GM18502 (cell line): ENCODE measurements around the gene COL23A1.
"Not testable (repeated sequence)": the region's sequence is repeated elsewhere in the genome, so short reads cannot be mapped to it uniquely, and the experiment has no call there.

Source experiments
- ATAC-seq: cut with Tn5 transposase; IDR thresholded peaks from one replicate; pipeline ENCODE4 v1.9.1; 2021; ENCODE audit warnings: mild to moderate bottlenecking; ENCODE audit not compliant: unreplicated experiment, poor library complexity

Gene COL23A1

DNA sequence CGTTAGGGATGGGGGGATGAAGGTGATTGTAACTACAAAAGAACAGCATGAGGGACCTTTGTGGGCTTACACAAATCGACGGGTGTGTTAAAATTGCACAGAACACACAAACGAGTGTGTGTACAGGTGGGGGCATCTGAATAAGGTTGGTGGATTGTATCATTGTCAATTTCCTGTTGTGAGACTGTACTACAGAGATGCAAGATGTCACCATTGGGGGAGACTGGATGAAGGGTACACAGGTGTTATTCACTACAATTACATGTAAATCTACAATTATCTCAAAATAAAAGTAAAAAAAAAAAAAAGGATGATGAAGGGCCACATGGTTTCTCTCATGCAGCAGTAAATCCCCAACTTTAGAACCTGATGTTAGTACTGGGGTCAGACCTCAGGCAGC is 326.1 kb downstream of the COL23A1 start:
- no peak for ATAC-seq

DNA sequence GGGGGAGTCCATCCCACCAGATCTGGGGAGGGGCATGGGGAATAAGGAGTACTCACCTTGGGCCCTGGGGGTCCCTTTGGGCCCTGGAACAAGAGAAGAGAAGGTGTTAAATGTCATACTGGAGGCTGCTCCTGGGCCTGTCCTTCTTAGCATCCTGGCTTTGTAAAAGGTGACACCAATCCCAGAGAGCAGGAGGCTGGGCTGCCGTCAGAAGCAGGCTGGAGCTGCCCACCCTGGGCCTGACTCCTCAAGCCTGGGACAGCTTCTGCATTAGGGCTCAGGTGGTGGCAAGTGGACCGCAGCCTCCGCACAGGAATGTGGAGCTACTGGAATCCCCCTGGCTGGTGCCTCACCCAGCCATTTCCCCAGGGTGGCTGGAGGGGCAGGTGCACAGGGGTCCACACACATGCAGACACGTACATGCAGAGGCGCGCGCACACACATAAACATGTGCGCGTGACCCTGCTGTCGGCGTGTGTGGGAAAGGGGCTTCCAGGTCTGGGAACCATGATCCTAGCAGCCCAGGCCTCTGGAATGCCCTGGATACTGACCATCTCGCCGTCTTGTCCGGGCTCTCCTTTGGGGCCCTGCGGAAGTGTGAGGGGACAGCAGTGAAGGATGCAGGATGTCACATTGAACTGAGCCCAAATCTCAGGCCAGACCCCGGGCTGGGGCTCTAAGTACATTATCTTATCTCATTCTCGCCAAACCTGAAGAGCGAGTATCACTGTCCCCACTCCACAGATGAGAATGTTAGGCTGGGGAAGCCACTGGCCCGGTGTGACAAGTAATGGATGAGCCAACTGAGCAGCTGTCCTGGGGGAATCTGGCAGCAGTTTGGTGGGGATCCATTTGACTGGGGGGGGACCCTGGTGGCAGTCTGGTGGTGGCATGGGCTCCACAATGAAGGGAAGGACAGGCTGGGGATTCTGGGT is 328.3 kb downstream of the COL23A1 start:
- ATAC-seq: no peak

DNA sequence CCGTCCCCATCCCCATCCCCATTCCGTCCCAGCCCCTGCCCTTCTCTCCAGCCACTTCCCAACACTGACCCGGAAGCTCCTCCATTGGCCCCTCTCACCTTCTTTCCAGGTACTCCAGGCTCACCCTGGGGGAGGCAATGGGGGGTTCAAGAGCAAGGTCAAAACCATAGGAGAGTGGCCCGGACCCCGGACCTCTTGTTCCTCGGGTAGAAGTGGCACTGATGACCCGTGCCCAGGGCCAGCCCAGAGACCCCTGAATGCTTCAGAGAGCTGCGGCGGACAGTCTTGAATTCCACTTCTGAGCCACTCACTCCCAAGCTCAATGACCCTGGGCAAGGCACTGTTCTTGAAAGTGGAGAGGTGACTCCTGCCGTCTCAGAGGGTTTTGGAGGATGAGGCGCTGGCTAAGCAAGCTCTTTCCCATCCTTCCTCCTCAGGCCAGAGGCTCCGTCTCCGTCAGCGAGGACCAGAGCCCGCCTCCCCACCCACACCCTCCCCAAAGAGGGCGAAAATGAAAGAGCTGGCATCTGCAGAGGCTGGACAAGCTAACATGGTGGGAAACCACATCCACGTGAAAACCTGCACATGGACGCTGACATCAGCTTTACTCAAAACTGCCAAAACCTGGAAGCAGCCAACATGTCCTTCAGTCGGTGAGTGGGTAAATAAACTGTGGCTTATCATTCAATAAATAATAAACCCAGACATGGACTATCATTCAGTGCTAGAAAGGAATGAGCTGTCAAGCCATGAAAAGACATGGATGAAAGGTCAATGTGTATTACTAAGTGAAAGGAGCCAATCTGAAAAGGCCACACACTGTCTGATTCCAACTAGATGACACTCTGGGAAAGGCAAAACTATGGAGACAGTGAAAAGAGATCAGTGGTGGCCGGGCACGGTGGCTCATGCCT is 330.3 kb downstream of the COL23A1 start:
- ATAC-seq: no peak

DNA sequence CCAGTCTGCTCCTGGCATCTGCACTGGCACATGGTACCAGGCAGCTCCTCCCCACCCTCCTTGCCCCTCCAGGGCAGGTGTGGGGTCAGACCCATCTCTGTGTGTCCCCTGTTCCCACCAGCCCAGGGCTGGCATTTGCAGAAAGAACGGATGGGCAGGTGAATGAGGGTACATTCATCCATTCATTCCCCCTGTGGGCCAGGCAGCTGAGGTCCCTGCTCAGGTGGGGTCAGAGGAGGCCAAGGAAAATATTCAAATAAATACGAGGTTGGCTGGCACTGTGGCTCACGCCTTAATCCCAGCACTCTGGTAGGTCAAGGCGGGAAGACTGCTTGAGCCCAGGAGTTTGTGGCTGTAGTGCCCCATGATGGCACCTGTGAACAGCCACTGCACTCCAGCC is 332.5 kb downstream of the COL23A1 start:
- no peak for ATAC-seq

DNA sequence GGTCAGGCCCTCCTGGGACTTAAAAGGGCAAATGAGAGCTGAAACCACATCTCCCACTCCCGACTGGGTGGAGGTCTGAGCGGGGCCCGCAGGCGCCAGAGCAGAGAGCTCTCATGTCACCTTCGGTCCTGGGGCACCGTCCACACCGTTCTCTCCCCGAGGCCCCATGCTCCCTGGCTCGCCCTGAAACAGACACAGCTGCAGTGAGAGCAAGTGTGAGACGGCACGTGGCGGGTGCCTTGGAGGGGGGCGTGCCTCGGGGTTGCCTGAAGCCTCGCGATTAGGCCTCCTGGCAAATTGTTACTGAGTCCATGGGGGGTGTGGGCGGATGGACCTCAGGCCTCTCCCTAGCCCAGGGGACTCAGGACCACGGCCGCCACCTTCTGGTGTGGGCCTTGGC is 333.4 kb downstream of the COL23A1 start:
- ATAC-seq: no peak

DNA sequence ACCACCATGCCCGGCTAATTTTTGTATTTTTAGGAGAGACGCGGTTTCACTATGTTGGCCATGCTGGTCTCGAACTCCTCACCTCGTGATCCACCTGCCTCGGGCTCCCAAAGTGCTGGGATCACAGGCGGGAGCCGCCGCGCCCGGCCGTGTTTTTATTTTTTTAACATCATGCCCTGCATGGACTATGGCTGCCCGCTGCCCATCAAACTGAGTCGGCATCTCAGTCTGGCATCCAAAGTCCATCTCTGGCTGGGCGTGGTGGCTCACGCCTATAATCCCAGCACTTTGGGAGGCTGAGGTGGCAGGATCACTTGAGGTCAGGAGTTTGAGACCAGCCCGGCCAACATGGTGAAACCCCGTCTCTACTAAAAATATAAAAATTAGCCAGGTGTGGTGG is 336.6 kb downstream of the COL23A1 start:
- not testable (repeated sequence) for ATAC-seq

DNA sequence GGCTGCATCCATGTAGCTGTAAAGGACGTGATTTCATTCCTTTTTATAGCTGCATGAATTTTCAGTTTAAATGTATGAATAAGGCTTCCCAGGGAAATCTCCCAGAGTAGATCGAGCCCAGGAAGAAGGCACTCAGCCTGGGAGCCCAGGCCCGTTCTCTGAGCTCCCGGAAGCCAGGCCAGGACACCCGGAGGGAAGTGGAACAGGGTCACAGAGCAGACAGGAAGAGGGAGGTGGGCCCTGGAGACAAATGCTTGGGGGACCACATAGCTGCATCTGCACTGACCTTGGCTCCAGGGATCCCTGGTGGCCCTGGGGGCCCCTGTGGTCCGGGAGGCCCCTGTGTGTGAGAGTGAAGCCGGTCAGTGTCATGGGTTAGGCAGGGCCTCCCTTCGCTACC is 337.9 kb downstream of the COL23A1 start:
- ATAC-seq: no peak

DNA sequence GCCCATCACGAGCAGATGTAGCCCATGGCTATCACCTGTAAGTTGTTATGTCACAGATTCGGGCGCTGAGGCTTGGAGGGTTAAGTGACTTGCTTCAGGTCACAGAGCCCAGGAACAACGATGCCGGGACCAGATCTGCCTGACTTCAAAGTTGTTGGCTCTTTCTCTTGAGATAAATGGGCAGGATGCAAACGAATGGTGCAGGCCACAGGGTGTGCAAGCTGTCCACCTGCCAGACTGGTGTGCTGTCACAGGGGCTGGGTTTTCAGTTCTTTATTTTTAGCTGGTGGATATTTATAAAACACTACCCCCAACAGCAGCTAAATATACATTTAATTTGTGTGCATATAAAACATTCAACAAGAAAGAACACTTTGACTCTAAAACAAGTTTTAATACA is 339.9 kb downstream of the COL23A1 start:
- ATAC-seq: no peak

DNA sequence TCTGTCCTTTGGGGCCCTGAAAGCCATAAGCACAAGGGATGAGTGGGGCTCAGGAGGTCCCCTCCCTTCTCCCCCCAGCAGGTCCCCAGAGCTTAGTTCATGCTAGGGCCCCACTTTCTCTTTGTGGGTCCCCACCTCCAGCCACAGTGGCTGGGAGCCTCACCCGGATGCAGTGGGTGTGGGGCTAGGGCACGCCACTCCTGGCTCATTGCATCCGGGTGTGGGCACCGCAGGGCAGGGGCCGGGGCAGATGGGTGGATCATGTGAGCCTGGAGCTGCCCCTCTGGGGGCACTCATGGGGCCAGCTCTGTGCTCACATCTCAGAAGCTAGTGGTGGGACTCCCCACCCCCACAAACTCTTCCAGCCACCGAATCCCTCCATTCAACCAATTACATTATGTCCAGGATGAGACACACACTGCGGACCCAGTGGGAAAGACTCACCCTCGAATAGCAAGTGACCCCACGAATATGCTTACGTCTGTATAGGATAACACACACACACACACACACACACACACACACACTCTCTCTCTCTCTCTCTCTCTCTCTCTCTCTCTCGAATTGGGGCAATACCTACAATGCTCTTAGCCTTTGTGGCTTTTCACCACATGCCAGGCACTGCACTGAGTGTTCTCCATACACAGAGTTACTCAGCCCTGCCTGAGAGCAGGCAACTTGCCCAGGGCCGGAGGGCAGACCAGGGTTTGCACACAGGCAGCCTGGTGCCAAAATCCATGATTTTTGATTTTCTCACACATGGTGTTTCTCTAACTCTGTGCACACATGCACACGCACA is 340.8 kb downstream of the COL23A1 start:
- ATAC-seq: no peak

DNA sequence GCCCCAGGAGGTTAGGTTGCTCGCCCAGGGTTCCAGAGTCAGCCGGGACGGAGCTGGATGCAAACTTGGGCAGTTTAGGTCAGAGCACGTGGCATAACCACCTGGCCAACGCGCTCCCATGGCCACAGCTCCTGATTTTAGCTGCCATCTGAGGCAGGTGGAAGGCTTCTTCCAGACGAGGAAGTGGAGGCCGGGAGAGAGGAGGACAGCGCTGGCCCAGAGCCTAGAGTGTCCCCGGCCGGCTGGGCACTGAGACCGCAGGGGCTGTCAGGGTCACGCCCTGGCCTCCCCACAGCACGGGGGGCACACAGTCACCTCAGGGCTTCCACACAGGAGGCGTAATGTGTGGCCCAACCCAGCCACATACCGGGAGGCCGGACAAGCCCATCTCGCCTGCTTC is 341.4 kb downstream of the COL23A1 start:
- ATAC-seq: no peak

DNA sequence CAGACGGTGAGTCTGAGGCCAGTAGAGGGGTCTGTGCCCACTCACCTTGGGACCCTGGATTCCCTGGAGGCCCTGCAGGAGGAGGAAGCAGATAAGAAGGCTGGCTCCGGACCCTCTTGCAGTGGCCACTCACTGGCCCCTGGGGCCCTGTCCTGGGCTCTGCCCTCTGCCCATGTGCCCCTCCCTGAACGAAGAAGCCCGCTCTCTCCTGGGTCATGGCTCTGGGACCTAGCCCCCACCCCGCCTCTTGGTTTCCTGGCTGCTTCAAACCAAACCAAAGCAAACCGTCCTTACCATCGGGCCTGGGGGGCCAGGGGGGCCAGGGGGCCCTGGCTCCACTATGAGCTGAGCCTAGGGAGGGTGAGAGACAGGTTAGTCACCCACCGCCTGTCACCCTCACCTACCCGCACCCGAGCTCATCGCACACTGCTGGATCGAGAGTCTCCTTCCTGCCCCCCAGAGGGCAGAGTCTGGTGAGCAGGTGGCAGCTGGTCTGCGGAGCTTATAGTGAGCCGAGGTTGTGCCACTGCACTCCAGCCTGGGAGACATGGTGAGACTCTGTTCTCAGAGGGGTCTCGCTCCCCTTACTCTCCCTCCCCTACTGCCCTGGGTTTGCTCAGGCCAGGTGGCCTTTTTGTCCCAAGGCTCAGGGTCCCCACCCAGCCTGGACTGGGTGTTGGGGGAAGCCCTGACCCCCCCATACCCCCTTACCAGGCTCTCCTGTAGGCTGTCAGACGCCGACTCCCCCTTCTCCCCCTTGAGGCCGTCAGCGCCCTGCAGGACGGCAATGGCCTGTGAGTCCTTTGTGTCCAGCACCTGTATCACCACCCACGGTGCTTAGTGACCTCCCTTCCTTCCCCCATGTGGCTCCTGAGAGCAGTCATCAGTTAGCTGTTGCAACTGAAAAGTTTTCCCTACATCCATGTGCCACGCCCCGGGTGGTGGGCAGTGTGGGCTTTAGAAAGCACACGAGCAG is 342.4 kb downstream of the COL23A1 start:
- no peak for ATAC-seq

DNA sequence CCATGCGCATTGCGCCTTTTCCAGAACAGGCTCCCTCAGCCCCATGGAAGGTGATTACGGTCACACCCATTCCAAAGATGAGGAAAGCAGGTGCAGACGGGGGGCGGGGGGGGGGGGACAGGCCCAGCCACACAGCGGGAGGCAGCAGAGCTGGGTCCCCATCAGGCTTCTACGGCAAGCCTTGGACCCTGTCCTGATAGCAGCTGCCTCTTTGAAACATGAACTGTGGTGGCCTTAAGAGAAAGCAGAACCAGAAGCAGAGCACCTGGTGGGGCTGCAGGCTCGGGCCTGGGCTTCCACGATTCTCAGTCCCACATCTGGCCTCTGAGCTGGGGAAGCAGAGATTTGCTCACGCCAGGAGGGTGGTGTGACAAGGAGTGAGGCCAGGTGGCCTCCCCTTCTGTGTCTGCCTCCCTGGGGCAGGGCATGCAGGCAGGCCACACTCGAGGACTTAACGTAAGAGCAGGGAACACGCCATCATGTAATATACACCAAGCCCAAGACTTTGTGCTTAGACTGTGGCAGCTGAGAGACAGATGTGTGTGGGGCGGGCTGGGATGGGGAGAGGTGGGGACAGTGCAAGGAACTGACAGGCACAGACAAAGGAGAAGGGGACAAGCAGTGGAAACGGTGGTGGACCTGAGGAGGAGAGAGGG is 343.4 kb downstream of the COL23A1 start:
- no peak for ATAC-seq

DNA sequence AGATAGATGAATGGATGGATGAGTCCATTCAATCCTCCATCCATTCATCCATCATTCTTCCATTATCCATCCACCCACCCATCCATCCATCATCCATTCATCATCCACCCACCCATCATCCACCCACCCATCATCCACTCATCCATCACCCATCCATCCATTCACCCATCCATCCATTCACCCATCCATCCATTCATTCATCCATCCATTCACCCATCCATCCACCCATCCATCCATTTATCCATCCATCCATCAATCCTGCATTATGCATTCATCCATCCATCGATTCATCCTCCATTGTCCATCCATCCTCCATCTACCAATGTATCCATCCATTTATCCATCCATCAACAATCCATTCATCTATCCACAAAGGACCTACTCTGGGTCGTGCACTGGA is 344.8 kb downstream of the COL23A1 start:
- no peak for ATAC-seq

DNA sequence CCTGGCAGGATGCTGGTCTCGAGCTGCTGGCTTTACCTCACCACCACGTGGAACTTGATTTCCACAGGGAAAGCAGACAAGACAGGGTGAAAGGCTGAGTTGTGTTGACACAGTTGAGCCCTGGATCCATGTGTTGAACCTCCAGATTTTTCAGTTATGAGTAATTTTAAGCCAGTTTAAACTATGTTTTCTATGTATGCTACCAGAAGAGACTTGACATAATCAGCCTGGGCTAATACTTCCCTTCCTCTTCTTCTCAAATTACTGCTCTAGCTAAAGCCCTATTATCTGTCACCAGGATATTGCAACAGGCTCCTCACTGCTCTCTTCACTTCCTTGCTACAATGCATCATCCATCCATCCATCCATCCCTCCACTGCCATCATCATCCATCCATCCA is 345.6 kb downstream of the COL23A1 start:
- no peak for ATAC-seq

DNA sequence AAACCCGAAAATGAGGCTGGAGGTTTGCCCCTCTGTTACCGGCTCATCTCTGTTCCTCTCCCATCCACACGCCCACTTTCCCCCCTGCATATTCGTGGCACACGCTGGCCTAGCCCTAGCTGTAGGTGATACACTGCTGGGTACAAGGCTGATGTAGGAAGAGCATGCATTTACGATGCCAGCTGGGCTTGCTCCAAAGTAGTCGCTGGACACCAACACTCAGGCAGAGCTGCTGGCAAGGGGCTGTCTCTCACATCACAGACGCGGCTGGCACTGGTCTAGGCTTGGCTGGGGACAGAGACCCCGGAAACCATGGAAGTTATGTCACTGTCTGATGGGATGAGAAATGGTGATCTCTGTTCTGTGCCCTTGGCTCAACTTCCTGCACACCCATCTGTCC is 347.8 kb downstream of the COL23A1 start:
- no peak for ATAC-seq

DNA sequence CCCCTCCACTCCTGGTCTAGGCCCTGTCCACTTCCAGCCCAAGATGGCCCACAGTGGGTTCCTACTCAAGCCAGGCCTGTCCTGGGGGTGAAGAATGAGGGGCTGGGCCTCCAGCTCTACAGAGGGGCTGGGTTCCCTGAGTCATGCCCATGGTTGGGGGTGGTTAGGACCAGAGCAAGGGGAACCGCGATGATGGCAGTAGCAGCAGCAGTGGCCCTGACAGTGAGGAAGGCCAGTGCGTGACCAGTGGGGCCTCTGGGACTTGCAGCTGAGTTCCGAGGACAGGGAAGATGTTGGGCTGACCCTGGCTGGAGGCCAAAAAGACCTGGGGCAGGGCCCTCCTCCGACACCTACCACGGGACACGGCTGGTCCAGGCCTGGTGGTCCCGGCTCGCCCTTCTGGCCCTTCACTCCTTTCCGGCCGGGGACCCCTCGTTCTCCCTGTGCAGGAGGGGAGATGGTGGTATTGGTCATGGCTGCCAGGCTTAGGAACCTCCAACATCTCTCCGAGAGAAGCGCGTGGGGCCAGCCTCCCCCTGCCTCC is 348.4 kb downstream of the COL23A1 start:
- ATAC-seq: no peak

DNA sequence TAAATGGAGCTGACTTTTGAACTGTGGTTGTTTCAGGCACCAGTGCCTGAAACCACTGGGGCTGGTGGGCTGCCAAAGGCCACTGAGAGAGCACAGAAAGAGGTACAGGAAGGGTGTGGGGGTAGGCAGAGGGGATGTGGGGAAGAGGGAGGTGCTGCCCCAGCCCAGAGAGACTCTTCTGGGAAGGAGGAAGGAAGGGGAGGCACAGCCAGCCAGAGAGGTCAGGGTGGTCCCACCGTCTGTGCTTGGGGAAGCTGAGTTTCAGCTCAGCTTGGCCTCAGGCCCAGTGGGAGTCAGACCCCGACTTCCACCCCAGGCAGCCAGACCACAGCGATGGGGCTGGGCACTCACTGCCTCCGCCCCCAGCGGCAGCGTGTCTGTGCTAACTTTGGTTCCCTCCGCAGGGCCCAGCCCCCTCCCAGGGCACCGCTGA is 348.9 kb downstream of the COL23A1 start:
- ATAC-seq: no peak

DNA sequence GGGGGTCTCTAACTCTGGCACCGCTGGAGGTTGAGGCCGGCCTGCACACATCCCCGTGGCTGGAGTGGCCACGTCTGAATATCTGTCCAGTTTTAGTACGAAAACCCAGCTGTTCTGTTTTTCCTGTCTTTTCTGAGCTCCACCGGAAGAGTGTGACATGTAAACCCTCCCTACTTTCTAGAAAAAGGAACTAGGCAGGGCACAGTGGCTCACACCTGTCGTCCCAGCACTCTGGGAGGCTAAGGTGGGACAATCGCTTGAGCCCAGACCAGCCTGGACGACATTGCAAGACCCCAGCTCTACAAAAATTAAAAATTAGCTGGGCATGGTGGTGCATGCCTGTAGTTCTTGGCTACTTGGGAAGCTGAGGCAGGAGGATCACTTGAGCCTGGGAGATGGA is 349.4 kb downstream of the COL23A1 start:
- ATAC-seq: no peak

DNA sequence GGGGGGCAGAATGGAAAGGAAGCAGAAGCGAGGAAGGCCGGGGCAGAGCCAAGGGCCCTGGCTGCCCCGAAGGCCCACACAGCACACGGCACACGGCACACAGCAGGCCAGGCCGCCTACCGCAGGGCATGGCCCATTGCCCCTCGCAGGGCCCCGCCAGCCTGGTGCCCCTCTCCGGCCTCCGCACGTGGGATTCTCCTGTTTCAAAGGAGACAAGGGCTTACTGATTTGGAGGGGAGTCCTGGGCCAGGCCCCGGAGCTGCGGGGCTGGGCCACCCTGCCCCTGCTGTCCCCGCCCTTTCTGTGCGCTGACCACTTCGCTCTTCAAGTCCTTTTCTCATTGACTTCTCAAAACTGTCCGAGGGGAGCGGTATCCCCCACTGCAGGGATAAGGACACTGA is 349.9 kb downstream of the COL23A1 start:
- ATAC-seq: no peak
